ENCODE data around the gene MARCHF7.

DNA sequence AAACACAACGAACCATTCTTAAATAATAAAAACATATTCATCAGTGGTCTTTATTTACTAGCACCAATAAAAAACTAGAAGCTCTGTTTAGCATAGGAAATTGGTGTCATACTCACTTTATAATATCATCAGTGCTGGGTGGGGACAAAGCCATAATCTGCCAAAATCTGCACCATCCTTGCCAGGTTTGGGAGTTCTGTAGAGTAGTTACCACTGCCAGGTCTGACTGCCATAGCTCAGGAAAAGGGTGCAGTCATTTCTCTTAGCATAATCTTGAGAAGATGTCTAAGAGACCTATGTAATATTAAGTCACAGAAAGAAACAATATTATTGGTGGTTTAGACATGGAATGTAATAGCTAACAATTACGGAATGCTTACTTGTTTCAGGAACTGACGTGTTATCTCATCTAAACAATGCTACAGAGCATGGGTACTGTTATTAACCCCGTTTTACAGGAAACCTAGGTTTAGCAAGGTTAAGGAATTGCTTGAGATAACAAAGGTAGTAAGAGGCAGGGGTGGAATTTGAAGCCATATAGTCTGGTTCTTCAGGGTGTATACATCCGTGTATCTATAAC, 1.6 kb upstream of the MARCHF7 start:
- TF ChIP-seq EZH2 (IDR thresholded peaks at IDR 0.05; ENCODE audit: borderline replicate concordance, control insufficient read depth, low read depth, low read length) (no peak), MXI1 (IDR thresholded peaks at IDR 0.05; ENCODE audit: low read depth, low read length) (no peak), SUZ12 (IDR thresholded peaks at IDR 0.05; ENCODE audit: unreplicated experiment) (no peak), POLR2A (IDR thresholded peaks at IDR 0.05; ENCODE audit: low read depth, low read length) (no peak), CEBPB (IDR thresholded peaks at IDR 0.05; ENCODE audit: borderline replicate concordance in 1 of 2, low read depth in 2 of 2, low read length in 2 of 2) (no peak), ATF3 (IDR thresholded peaks at IDR 0.05; ENCODE audit: borderline replicate concordance, extremely low read depth, low read depth, low read length) (no peak)

Data from GM12878 (cell line).